NCI-H2081 (cell line): ENCODE measurements around the gene KPNA6.
"Not testable (repeated sequence)": the region's sequence is repeated elsewhere in the genome, so short reads cannot be mapped to it uniquely, and the experiment has no call there.

Experiments used
- DNase-seq, 2 experiments: peaks; one replicate each; lab custom pipeline; 2025; lab: John Stamatoyannopoulos, UW

Gene KPNA6

GRCh38 chr1:32142446-32143301 is 34.8 kb downstream of the KPNA6 start:
- DNase-seq, result peak; percentile 19 to 76

DNA sequence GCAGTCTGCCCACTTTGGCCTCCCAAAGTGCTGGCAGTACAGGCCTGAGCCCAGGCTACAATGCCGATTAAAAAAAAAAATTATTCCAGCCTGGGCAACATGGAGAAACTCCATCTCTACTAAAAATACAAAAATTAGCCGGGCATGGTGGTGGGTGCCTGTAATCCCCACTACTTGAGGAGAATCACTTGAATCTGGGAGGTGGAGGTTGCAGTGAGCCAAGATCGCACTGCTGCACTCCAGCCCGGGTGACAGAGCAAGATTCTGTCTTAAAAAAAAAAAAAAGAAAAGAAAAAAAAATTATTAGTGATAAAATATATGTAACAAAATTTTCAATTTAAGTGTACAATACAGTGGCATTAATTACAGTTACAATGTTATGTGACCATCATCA is 35.4 kb downstream of the KPNA6 start:
- DNase-seq, result not testable (repeated sequence)

- no peak for DNase-seq
These were observed 36.2 kb downstream of the KPNA6 start for GRCh38 chr1:32144033-32144432.

DNA sequence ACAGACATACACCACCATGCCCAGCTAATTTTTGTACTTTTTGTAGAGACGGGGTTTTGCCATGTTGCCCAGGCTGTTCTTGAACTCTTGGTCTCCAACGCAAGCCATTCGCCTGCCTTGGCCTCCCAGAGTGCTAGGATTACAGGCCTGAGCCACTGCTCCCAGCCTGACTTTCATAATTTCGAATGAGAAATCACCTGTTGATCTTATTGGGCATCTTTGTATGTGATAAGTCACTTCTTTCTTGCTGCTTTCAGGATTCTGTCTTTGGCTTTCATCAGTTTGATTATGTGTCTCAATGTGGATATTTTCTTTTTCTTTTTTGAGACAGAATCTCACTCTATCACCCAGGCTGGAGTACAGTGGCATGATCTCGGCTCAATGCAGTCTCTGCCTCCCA is 39.9 kb downstream of the KPNA6 start:
- DNase-seq, result not testable (repeated sequence)

DNA sequence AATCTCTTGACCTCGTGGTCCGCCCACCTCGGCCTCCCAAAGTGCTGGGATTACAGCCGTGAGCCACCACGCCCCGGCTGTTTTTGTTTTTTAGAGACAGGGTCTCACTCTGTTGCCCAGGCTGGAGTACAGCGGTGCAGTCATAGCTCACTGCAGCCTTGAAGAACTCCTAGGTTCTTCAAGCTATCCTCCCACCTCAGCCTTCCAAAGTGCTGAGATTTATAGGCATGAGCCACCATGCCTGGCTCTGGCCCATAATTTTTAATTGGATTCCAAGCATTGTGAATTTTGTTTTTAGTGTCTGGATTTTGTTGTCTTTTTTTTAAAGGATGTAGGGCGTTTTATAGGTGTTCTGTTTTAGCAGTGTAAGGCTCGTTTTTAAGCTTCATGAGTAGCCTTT is 43.0 kb downstream of the KPNA6 start:
- DNase-seq, result no peak

- DNase-seq, result no peak
These were observed 43.5 kb downstream of the KPNA6 start for GRCh38 chr1:32151319-32151787.

DNA sequence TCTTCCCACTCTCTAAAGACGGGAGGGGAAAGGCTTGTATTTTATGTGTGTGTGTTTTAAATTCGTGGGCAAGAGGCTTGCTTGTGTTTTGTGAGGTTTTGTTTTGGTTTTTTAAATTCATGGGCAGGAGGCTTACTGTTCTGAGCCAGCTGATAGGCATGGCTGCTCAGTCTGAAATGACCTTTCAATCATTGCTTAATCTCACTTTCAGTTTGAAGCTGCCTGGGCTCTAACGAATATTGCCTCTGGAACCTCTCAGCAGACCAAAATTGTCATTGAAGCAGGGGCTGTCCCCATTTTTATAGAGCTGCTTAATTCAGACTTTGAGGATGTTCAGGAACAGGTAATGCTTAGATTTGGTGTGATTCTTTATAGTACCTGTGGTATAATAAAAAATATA is 51.3 kb downstream of the KPNA6 start:
- DNase-seq, result no peak

DNA sequence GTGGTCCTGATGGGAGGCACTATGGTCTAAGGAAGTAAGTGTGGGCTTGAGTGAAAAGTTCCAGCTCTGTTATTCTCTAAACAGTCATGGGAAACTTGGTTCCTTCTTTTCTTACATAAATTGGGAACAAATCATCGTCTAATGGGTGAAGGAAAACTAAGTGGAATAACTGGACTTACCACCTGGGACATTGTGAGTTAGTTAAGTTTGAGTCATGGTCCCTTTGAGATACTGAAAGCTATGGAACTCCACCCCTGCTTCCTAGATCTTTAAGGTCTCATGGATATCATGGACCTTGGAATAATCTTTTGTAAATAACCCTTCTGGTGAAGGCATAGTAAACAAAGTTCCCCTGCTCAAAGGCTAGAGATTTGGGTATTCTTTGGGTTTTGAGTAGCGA is 55.5 kb downstream of the KPNA6 start:
- DNase-seq, result no peak

DNA sequence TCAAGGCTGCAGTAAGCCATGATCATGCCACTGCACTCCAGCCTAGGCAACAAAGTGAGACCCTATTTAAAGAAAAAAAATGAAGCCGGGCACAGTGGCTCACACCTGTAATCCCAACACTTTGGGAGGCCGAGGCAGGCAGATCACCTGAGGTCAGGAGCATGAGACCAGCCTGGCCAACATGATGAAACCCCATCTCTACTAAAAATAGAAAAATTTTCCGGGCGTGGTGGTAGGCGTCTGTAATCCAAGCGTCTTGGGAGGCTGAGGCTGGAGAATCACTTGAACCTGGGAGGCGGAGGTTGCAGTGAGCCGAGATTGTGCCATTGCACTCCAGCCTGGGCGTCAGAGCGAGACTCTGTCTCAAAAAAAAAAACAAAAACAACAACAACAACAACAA is 57.8 kb downstream of the KPNA6 start:
- not testable (repeated sequence) for DNase-seq

DNA sequence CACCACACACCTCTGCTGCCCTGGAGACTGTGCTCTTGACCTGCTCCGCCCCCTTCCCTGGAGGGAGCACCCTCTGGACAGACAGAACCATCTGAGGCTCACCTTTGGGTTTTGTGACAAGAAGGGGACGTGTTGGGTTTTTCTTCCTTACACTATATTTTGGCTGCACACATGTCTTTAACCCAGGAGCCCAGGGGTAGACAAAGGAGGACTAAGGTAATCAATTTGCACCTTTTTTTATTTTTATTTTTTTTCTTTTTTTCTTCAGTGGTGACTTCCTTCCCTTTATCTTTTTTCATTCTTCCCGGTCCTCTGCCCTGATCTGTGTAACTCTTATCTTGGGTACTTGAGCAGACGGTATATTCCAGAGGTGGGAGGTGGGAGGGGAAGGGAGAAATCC is 63.1 kb downstream of the KPNA6 start:
- DNase-seq, result no peak

GRCh38 chr1:32172621-32173245 is 64.9 kb downstream of the KPNA6 start:
- no peak for DNase-seq

DNA sequence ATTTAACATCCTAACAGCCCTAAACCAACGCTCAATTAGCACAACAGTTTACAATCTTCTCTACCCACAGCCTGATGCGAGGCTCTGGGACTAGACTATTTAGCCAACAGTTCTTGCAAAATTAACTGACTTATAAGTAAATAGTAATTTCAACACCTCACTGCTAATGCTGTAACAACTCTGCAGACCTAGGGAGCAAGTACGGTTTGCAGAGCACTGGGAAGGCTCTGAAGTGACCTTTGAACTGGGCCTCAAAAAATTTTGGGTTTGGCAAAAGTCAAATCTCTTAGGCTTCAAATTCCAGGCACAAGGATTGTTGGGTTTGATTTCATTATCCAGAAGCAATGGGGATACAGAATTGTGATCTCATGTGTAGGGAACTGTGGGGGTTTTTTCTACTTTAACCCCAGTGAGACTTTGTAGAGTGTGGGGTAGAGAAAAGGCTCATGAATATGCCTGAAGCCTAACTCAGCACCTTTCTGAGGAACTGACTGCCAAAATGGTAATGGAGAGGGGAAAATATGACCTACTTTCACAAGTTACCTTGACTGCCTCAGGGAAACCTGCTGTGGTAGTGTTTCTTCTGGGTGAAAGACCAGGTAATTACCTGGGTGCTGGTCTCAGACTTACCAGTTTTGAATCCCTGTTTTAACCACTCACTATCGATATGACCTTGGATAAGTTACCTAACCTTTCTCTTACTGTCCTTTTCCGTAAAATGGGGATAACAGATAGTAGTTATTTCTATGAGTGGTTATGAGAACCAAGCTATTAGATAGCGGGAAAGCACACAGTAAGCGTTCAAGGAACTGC is 70.7 kb downstream of the KPNA6 start:
- DNase-seq, result peak in 1 of 2 experiments; percentile 54

- DNase-seq, result peak in 1 of 2 experiments; percentile 64
These were observed 71.3 kb downstream of the KPNA6 start for GRCh38 chr1:32179193-32179442.

- peak; percentile 93 to 97 for DNase-seq
These were observed 71.8 kb downstream of the KPNA6 start, which contains the start of gene TXLNA for GRCh38 chr1:32179443-32180185. TSS of gene TXLNA (plus strand) at chr1:32179675. CDS start at chr1:32180346, 671 bp downstream.

GRCh38 chr1:32180186-32181060 is 72.6 kb downstream of the KPNA6 start:
- DNase-seq, result peak; percentile 30 to 46

DNA sequence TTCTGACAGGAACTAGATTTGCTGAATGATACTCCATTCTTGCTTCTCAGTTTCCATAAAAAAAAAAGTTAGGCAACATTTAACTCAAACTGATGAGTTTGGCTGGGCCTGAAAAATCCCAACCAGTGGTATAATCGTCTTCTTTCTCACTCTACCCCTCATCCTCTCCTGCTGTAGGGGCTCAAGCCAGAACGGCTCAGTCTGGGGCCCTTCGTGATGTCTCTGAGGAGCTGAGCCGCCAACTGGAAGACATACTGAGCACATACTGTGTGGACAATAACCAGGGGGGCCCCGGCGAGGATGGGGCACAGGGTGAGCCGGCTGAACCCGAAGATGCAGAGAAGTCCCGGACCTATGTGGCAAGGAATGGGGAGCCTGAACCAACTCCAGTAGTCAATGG is 73.2 kb downstream of the KPNA6 start:
- no peak for DNase-seq

GRCh38 chr1:32181563-32181962 is 73.7 kb downstream of the KPNA6 start:
- no peak for DNase-seq

DNA sequence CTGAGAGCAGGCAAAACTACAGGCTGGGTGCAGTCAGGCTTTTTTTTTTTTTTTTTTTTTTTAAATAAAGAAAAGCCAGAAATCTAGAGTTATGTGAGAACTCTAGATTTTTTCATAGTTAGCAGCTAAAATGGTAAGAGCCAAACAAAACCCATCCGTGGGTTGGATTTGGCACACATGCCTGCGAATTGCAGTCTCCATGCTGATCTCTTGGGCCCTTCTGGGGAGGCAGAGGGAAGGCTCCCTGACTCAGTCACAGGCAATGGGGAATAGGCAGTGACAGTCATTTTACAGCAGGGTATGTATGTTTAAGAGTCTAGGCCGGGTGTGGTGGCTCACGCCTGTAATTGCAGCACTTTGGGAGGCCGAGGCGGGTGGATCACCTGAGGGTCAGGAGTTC is 74.2 kb downstream of the KPNA6 start:
- no peak for DNase-seq

- DNase-seq, result no peak
These were observed 76.8 kb downstream of the KPNA6 start for GRCh38 chr1:32184650-32185049.

DNA sequence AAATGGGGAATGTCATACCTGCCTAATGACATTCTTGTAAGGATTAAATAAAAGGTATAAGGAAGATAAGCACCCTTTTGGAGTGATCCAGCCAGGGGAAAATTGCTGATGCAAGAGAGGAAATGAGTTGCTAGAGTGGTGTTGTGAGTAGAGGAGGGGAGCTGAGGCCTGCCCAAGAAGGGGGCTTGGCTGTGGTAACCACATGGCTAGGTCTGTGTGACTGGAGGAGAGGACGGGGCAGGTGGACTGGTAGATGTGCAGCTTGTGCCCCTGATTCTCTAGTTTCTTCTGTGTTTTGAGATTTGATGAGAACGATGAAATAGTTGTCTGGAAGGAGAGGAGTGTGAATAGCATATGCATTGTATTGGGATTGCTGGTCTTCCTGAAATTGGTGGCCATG is 78.2 kb downstream of the KPNA6 start:
- DNase-seq, result no peak

- no peak for DNase-seq
These were observed 78.6 kb downstream of the KPNA6 start for GRCh38 chr1:32186491-32186890.
